HG03378 (cell line): ENCODE data around the gene SFMBT2.
"Not testable (repeated sequence)": the region's sequence is repeated elsewhere in the genome, so short reads cannot be mapped to it uniquely, and the experiment has no call there.

ENCODE experiments used
- ATAC-seq: cut with Tn5 transposase; IDR thresholded peaks from one replicate; pipeline ENCODE4 v1.9.1; 2021; ENCODE audit warnings: mild to moderate bottlenecking, moderate library complexity; ENCODE audit not compliant: unreplicated experiment

SFMBT2 gene

DNA sequence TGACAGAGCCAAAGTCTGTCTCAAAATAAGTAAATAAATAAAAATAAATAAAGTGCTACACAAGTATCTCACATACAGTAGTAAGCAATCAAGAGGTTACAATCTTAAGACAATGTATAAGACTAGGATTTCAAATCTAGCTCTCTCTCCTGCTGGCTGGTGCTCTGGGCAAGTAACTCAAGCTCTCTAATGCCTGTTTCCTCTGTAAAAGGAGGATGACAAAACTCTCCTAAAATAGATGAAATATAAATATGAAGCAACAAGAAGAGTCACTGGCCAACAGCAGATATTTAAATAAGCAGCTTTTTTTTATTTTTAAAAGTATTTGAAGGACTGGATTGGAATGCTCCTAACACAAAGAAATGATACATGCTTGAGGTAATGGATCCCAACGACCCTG, 7.2 kb downstream of the SFMBT2 start:
- no peak for ATAC-seq

DNA sequence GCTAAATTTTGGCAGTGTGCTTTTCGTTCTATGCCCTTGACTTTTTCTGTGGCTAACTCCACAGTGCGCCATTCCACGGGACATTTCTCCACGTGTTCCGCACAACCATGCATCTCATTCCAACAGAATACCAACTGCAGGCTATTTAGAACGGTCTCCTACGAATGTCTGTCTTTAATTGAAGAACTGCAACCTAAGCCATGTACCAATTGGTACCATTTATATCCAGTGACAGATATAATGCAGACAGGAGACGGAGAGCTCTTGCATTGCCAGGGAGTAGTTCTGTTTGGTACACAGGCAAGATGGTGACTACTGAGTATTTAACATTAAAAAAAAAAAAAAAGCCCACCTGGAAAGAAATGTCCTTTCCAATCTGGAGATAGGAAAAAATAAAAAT, 9.1 kb downstream of the SFMBT2 start:
- no peak for ATAC-seq

DNA sequence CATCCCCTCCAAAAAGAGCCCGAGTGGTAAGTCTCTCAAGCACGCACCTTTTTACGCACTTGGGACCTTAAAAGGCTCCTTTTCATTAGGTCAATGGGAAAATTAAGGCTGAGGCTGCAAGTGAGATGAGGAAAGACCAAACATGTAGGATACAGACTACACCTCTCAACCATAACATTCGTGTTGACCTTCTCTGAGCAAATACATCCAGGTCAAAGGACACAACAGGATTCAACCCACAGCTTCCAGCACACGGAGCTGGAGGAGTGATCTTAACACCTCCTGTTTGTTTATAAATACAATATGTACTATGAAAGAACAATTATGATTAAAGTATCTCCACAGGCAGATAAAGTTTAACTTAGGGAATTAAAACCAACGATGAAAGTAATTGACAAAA, 9.7 kb downstream of the SFMBT2 start:
- ATAC-seq = no peak

DNA sequence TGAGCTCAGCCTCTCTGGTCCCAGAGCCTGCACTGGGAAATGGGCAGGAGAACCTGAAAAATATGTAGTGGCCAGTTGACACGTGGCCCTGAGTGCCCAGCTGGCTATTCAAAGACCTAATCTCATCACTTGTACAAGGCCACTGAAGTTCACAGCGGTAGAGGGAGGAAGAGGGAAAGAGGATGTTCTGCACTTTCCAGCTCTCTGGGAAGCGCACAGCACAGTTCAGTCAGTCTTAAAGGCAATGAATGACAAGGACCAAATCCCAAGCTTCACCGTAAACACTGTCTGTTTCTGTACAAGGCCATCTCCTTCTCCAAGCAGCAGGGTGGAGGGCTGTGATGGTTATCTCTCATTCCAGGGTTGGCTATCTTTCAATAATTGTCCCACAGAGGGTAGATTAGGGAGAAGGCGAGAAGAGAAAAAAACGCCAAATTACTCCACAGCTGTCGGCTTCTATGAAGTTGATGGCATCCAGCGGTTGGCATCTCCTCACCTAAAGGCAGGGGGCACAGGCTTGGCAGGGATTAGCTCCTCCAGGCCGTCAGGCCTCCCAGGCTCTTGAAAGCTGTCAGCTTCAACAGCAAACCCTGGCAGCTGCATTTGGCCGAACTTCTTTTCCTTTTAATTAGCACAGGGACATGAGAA, 10.6 kb downstream of the SFMBT2 start:
- ATAC-seq = no peak

DNA sequence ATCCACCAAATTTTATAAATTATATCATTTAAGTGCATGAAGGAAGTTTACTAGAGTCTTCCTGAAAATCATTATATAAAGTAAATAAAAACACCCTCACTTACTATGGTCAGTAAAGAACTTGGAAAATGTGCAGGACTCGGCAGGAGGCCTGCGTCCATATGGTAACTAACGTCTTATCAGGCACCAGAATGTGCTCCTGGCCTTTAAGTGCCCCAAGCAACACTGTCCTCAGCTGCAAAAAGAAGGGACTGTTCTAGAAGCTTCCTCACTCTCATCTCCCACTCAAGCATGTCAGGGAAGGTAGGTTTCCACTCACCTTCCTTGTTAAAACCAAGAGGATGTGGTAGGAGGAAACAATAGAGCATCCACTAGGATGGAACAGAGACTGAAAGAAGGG, 11.3 kb downstream of the SFMBT2 start:
- no peak for ATAC-seq

DNA sequence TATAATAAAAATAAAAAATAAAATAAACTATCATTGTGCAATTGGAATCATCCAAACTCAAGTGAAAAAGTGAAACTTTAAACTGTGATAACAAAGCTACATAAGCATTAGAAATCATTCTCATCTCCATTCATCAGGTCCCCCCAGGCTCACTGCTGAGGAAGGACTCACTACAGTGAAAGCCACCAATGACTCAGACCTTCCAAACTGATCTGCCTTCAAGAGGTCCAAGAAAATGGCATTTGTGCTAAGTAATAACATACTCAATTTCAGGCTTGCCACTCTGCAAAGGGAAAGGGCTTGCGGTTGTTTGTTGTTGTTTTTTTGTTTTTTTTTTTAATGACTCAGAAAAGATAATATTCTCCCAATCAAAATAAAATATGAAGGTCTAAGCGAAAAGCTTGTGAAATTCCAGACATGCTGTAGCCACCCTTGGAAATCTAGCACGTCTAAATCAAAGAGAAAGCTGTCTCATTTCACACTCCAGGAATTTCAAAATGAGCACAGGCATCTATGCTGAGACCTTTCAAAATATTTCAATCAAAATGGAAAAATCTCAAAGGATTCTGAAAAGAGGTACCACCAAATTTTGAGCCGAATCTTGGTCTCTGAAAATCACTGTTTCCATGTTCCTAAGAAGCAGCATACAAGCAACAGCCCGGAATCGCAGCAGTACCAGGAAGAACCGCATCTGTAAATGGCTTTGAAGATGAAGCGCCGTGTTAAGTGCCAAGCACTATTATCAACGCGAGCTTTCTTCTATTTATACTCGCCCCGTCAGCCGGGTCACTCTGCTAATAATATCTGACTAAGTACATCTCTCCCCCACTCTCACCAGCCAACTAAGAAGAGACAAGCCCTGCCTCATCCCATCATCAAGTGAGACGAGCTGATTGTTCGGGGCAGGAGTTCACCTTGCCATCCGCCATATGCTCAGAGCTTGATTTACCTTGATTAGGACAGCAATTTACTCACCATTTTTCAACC, 13.5 kb downstream of the SFMBT2 start:
- ATAC-seq = no peak

DNA sequence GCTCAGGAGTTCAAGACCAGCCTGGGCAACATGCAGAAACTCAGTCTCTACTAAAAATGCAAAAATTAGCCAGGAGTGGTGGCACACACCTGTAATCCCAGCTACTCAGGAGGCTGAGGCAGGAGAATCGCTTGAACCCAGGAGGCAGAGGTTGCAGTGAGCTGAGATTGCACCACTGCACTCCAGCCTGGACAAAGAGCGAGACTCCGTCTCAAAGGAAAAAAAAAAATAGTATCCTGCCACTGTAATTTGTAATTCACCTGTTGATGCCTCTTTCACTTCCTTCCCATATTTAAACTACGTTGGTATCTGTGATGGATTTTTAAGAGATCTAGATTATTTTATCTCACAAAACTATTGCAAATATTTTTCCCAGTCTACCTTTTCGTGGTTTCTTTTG, 18.5 kb downstream of the SFMBT2 start:
- not testable (repeated sequence) for ATAC-seq

DNA sequence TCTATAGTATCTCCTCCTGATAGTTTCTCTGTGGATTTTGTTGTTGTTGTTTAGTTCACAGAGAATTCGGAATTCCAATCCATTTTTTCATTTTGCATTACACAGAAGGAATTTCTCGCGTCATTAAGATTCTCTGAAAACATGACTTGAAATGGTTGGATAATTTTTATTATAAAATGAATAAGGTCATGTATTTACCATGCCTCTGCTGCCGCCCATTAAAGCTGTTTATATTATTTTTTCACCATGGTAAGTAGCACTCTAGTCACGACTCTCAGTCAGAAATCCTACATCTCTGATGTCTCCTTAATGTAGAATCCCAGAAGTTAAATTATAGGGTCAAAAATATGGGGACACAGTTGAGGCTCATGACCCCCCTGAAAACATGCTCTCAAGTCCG, 19.1 kb downstream of the SFMBT2 start:
- ATAC-seq = no peak

DNA sequence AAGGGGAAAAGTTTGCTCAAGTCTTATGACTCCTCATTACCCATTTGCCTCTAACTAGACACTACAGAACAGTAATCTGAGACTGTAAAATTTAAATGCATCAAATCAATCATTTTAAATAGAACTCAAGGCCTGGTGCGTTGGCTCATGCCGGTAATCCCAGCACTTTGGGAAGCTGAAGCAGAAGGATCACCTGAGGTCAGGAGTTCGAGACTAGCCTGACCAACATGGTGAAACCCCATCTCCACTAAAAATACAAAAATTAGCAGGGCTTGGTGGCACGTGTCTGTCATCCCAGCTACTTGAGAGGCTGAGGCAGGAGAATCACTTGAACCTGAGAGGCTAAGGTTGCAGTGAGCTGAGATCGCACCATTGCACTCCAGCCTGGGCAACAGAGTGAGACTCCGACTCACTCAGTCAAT, 20.1 kb downstream of the SFMBT2 start:
- not testable (repeated sequence) for ATAC-seq

DNA sequence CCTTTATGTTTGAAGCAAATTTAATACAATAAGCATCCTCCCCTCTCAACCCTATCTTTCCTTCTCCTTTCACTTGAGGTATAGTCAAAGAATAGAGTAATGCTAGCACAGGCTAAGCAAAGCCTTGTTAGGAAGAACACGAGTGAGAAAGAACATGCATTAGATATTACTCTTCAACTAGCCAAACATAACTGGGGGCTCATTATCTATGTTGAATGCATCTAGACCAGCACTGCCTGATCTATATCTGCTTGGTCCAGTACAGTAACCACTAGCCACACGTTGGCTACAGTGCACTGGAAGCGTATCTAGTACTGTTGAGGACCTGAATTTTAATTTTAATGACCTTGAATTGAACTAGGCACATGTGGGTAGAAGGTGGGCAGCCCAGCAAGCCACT, 21.0 kb downstream of the SFMBT2 start:
- ATAC-seq = no peak

DNA sequence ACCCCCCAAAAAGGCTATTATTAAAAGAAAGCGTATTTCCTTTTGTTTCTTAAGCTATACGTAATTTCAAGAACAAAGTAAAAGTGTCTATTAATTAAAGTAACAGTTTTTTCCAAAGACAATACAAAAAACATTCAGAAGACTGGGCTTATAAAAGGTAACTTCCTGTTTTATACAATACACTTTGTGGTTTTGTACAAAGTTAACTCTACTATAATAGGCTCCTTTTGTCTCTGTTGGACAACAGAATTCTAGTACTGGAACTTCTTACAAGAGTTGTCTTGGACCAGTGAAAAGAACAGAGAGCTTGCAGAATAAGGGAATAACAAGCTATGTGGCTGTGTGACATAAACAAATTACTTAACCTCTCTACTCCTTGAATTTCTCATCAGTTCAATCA, 21.5 kb downstream of the SFMBT2 start:
- no peak for ATAC-seq

DNA sequence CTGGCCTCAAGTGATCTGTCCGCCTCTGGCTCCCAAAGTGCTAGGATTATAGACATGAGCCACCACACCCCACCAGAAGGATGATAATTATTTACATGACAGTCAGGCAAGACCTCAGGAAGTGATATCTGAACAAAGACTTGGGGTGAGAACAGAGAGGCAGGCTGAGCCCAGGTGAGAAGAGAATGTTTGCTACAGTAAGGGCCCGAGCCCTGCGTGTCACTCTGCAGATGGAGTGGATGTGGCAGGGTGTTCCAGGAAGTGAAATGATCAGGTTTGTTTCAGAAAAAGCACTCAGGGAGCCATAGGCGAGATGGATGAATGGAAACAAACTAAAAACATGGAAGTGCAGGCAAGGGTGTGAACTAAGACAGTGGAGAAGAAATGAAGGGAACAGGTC, 22.2 kb downstream of the SFMBT2 start:
- no peak for ATAC-seq

DNA sequence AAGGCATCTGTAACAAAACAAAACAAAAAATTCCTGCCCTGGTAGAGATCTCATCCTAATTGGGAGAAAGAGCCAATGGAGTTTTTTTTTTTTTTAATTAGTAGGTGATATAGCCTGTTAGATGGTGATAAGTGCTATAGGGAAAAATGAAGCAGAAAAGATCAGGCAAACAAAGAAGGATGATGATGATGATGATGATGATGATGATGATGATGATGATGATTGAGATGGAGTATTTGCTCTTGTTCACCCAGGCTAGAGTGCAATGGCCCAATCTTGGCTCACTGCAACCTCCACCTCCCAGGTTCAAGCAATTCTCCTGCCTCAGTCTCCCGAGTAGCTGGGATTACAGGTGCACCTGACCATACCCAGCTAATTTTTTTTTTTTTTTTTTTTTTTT, 22.7 kb downstream of the SFMBT2 start:
- not testable (repeated sequence) for ATAC-seq

DNA sequence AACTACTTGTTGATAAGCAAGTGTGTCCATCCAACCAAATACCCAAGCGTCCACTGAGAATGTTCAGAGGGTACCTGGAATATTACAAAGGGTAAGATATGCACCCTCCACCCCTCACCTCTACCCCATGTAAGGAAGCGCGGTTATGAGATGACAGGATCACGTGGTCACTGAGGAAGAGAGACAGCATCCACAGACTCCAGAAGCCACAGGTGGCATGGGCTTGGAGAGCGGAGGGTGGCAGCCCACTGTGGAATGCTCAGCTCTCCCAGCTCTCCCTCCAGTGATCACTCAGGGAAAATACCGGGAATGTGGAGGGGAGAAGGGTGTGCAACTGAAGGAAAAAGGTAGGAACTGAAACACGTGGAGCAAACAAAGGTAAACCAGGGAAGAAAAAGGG, 25.7 kb downstream of the SFMBT2 start:
- ATAC-seq = no peak

DNA sequence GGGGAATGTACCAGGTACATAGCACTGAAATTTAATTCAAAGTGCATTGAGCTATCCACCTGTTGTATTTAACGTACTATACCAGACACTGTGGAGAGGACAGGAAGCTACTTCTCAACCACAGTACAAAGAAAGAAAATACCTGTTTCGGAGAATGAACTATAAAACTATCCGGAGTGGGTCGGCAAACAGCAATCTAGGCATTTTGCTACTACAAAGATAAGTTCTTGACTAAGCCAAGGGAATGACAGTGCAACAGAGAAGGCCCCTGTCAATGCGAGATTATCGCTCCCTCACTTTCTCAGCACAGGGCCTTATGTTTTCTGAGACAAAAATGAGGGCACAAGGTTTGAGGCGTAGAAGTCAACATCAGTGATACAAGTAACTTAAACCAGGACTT, 27.4 kb downstream of the SFMBT2 start:
- ATAC-seq = no peak

DNA sequence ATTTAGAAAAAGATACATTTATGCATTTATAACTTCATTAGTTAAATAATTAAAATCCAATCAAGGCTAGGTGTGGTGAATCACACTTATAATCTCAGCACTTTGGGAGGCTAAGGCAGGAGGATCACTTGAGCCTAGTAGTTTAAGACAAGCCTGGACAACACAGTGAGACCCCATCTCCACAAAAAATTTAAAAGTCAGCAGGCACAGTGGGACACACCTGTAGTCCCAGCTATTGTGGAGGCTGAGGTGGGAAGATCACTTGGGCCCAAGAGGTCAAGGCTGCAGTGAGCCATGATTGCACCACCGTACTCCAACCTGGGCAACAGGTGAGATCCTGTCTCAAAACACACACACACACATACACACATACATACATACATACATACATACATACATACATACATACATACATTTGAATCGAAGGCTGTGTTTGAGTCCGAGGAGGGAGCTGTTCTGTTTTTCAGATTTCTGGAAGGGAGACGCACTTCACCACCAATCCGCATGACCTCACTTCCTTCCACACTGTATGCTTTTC, 30.1 kb downstream of the SFMBT2 start:
- no peak for ATAC-seq

DNA sequence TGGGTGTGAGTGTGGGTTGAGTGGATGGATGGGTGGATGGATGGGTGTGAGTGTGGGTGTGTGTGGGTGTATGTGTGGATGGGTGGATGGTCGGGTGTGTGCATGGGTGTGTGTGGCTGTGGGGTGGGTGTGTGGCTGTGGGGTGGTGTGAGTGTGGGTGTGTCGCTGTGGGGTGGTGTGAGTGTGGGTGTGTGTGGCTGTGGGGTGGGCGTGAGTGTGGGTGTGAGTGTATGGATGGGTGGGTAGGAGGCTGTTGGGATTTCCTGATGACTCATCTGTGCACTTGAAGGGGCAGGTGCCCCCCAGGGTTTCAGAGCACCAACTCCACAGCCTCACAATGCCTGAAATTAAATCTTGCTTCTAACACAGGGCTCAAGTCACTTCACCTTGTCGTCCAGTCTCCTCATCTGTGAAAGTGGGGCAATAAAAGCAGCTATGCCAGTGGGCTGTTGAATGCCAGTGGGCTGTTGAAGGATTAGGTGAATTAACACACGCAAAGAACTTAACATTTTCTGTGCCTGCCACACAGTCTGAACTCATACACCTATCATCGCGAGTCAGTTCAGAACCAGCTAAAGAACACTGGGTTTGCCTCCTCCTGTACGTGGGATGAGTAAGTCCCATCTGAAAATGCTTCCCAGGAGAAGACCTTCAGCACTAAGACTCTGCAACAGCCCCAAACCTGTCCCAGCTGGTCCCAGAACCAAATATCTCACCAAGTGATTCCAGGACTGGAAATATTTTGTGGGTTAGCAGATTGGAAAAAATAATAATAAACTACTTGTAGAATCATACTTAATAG, 32.0 kb downstream of the SFMBT2 start:
- ATAC-seq = no peak

DNA sequence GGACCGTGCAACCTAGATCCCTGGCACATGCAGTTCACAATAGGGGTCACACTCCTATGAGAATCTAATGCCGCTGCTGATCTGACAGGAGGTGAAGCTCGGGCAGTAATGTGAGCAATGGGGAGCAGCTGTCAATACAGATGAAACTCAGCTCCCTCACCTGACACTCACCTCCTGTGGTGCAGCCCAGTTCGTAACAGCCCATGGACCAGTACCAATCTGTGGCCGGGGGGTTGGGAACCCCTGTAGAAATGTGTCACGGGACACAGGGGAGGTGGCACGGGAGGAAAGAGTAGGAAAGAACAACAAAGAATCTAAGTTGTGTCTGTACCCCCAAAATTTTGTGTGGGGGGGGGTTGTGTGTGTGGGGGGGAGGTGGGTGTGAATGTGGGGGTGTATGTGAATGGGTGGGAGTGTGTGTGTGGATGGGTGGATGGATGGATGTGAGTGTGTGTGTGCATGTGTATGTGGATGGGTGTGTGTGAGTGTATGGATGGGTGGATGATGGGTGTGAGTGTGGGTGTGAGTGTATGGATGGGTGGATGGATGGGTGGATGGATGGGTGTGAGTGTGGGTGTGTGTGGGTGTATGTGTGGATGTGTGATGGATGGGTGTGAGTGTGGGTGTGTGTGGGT, 33.1 kb downstream of the SFMBT2 start:
- ATAC-seq = no peak

DNA sequence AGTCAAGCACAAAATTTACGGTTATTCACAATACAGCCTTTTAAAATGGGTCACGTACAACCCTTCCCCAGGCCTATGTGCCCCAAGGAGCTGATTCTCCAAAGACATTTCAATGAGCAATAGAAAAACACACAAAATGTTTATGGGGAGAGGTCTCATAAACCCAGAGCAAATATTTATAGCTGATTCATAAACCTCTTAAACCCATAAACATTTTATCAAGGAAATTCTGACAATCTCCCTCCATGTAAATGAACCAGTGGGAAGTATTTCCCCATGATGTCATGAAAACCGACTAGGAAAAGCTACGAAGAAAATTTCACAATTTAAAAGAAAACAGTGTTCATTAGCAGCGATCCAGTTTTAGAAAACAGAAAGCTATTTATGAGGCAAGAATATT, 36.0 kb downstream of the SFMBT2 start:
- ATAC-seq = no peak

DNA sequence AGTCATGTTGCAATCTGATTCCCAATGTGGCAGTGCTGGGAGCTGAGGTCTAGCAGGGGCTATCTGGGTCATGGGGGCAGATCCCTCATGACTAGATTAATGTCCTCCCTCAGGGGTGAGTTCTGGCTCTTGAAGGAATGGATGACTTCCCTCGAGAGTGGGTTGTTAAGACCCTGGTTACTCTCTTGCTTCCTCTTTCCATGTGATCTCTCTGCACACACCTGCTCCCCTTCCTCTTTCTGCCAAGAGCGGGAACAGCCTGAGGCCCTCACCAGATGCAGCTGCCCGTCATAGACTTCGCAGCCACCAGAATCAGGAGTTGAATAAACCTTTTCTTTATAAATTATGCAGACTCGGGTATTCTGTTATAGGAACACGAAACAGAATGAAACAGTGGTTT, 37.8 kb downstream of the SFMBT2 start:
- ATAC-seq = no peak

DNA sequence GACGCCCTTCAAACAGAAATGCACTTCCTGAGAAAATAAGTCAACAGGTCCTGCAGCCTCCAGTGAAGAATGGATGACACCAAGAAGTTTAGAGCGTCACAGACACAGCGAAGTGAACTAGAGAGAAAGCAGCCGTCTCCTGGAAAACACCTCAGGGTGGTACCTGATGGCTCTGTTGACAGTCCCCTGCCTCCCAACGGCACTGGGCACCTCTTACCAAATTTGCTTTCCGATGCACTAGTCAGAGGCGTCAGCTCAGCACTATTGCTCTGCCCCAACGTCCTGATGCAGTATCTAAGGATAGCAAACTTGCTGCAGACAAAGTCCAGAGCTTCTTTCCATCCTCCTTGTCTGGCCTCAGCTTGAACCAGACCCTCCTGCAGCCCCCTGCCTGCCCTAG, 38.3 kb downstream of the SFMBT2 start:
- ATAC-seq = no peak
